Neural cell (in vitro differentiated cells): ENCODE measurements around the gene ARHGEF10L. TPM values are rescaled to one million over a fixed set of nuclear protein-coding genes. Genes with fewer than 3 reads are reported as not detected.

ENCODE experiments used
- H2AFZ ChIP-seq: fragments of 200-600, 300-800 bp; sonication (generic), shearing (Covaris generic); 2 replicates; pipeline ENCODE4 v1.6.0; 2014; ENCODE audit warnings: low read depth, mild to moderate bottlenecking, antibody characterized with exemption, low read length, moderate library complexity
- H3F3A ChIP-seq: fragments of 200-600 bp; shearing (Covaris generic); 2 replicates; pipeline ENCODE4 v1.6.1; 2016; ENCODE audit warnings: mild to moderate bottlenecking, moderate library complexity, mixed read lengths, antibody characterized with exemption, low read length; ENCODE audit not compliant: insufficient read depth, poor library complexity, severe bottlenecking
- H3K27ac ChIP-seq: fragments of 200-600, 300-800 bp; sonication (generic), shearing (Covaris generic); 2 replicates; pipeline ENCODE4 v1.5.1; 2014; ENCODE audit warnings: mild to moderate bottlenecking, low read length, moderate library complexity
- H3K27me3 ChIP-seq: fragments of 300-800, 200-600 bp; sonication (generic), shearing (Covaris generic); 2 replicates; pipeline ENCODE4 v1.6.0; 2014; ENCODE audit warnings: mild to moderate bottlenecking, low read depth, low read length, moderate library complexity; ENCODE audit not compliant: insufficient read depth
- H3K36me3 ChIP-seq: fragments of 300-800, 200-600 bp; sonication (generic), shearing (Covaris generic); 2 replicates; pipeline ENCODE4 v1.5.1; 2014; ENCODE audit warnings: mild to moderate bottlenecking, antibody characterized with exemption, low read length, moderate library complexity; ENCODE audit not compliant: insufficient read depth
- H3K4me2 ChIP-seq: fragments of 300-800, 200-600 bp; sonication (generic), shearing (Covaris generic); 2 replicates; pipeline ENCODE4 v1.6.0; 2014; ENCODE audit warnings: mild to moderate bottlenecking, low read length
- H3K4me3 ChIP-seq: fragments of 300-800, 200-600 bp; sonication (generic), shearing (Covaris generic); 2 replicates; pipeline ENCODE4 v1.5.1; 2014; ENCODE audit warnings: mild to moderate bottlenecking, low read length, moderate library complexity
- H3K79me2 ChIP-seq: fragments of 200-600 bp; shearing (Covaris generic); replicated peaks from 2 replicates; pipeline ENCODE4 v1.6.0; 2014; ENCODE audit warnings: mild to moderate bottlenecking, low read length, moderate library complexity; ENCODE audit not compliant: insufficient read depth
- H3K9ac ChIP-seq: fragments of 300-800, 200-600 bp; sonication (generic), shearing (Covaris generic); 2 replicates; pipeline ENCODE4 v1.6.1; 2016; ENCODE audit warnings: mild to moderate bottlenecking, low read length, mixed read lengths
- H3K9me2 ChIP-seq: fragments of 200-600 bp; shearing (Covaris generic); 2 replicates; pipeline ENCODE4 v1.6.1; 2016; ENCODE audit warnings: mild to moderate bottlenecking, low read length, mixed read lengths; ENCODE audit not compliant: insufficient read depth
- H3K9me3 ChIP-seq: fragments of 200-600, 300-800 bp; sonication (generic), shearing (Covaris generic); 2 replicates; pipeline ENCODE4 v1.6.1; 2016; ENCODE audit warnings: mild to moderate bottlenecking, mixed run types, low read length, moderate library complexity, mixed read lengths
- H4K20me1 ChIP-seq: fragments of 200-600 bp; shearing (Covaris generic); 2 replicates; pipeline ENCODE4 v1.6.1; 2016; ENCODE audit warnings: mild to moderate bottlenecking, mixed run types; ENCODE audit not compliant: insufficient read depth
- EP300 ChIP-seq: fragments of 450-650 bp; conservative IDR thresholded peaks from 2 replicates; pipeline ENCODE4 v1.6.1; 2014; ENCODE audit warnings: antibody characterized with exemption, mild to moderate bottlenecking, moderate library complexity; ENCODE audit not compliant: poor library complexity, severe bottlenecking
- EZH2 ChIP-seq: fragments of 200-600, 300-800 bp; shearing (Covaris generic), sonication (generic); IDR thresholded peaks from 2 replicates; pipeline ENCODE4 v1.6.1; 2014; ENCODE audit warnings: antibody characterized with exemption, low read length, borderline replicate concordance, mild to moderate bottlenecking; ENCODE audit not compliant: insufficient read depth, poor library complexity, severe bottlenecking
- MXI1 ChIP-seq: fragments of 450-650 bp; conservative IDR thresholded peaks from 2 replicates; pipeline ENCODE4 v1.6.1; 2014; ENCODE audit warnings: antibody characterized with exemption, mild to moderate bottlenecking; ENCODE audit not compliant: poor library complexity, severe bottlenecking
- POLR2AphosphoS5 ChIP-seq: IDR thresholded peaks from 2 replicates; pipeline ENCODE4 v1.6.1; 2012
- RAD21 ChIP-seq: fragments of 450-650 bp; conservative IDR thresholded peaks from 2 replicates; pipeline ENCODE4 v1.6.1; 2014; ENCODE audit warnings: antibody characterized with exemption, mild to moderate bottlenecking, moderate library complexity
- SMC3 ChIP-seq: fragments of 450-650 bp; conservative IDR thresholded peaks from 2 replicates; pipeline ENCODE4 v1.6.1; 2014; ENCODE audit warnings: antibody characterized with exemption, mild to moderate bottlenecking, moderate library complexity; ENCODE audit not compliant: poor library complexity
- TAF1 ChIP-seq: IDR thresholded peaks from 2 replicates; pipeline ENCODE4 v1.6.1; 2012; ENCODE audit warnings: low read depth
- polyA plus RNA-seq: library from polyadenylated mRNA; depleted of rRNA; stranded (reverse); fragments of >200 nt; gene quantifications from 2 replicates; pipeline ENCODE4 v1.2.3, GENCODE V29; 2014
- TF ChIP-seq, protein P1 (sequence below): IDR thresholded peaks from 2 replicates; pipeline ENCODE4 v1.6.1; 2012; ENCODE audit warnings: borderline replicate concordance
- TF ChIP-seq, protein P2 (sequence below): fragments of 450-650 bp; IDR thresholded peaks from 2 replicates; pipeline ENCODE4 v1.5.1; 2014; ENCODE audit warnings: antibody characterized with exemption, mild to moderate bottlenecking, moderate library complexity; ENCODE audit not compliant: poor library complexity, severe bottlenecking

ARHGEF10L gene
- polyA plus RNA-seq, 1 donor from 2014 or later, result 123 TPM

DNA sequence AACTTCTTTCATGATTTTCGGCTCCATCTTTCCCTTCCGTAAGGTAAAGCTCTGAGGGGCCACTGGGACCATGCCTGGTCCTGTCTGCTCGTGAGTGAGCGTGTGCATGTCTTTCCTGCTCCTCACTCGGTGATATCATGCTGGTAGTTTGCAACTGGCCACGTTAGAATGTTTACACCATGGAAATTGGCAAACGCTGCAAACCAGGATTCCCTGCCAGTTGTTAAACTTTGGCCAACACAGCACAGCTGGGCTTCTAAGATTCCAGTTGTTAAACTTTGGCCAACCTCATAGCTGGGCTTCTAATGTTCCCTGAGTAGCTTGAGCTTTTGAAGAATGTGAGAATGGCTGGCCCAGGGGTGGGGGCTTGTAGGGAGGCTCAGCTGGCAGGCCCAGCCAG, 147.6 kb downstream of the ARHGEF10L start:
- Histone ChIP-seq H3K9me2 (no peaks in the 10 kb centered on the region), H4K20me1 (no peaks in the 10 kb centered on the region), H3K27ac (no peak overlapping the region), H3K36me3 (no peaks in the 10 kb centered on the region), H3K27me3 (no peaks in the 10 kb centered on the region), H3K4me2 (no peak overlapping the region), H2AFZ (no peak overlapping the region), H3F3A (no peaks in the 10 kb centered on the region), H3K79me2 (no peaks in the 10 kb centered on the region), H3K9me3 (no peaks in the 10 kb centered on the region), H3K9ac (no peak overlapping the region), H3K4me3 (no peak overlapping the region)
- no peak for TF ChIP-seq SMC3
- no peak for TF ChIP-seq EP300
- TF ChIP-seq, protein P1, sequence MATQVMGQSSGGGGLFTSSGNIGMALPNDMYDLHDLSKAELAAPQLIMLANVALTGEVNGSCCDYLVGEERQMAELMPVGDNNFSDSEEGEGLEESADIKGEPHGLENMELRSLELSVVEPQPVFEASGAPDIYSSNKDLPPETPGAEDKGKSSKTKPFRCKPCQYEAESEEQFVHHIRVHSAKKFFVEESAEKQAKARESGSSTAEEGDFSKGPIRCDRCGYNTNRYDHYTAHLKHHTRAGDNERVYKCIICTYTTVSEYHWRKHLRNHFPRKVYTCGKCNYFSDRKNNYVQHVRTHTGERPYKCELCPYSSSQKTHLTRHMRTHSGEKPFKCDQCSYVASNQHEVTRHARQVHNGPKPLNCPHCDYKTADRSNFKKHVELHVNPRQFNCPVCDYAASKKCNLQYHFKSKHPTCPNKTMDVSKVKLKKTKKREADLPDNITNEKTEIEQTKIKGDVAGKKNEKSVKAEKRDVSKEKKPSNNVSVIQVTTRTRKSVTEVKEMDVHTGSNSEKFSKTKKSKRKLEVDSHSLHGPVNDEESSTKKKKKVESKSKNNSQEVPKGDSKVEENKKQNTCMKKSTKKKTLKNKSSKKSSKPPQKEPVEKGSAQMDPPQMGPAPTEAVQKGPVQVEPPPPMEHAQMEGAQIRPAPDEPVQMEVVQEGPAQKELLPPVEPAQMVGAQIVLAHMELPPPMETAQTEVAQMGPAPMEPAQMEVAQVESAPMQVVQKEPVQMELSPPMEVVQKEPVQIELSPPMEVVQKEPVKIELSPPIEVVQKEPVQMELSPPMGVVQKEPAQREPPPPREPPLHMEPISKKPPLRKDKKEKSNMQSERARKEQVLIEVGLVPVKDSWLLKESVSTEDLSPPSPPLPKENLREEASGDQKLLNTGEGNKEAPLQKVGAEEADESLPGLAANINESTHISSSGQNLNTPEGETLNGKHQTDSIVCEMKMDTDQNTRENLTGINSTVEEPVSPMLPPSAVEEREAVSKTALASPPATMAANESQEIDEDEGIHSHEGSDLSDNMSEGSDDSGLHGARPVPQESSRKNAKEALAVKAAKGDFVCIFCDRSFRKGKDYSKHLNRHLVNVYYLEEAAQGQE, result no peak
- no peak for TF ChIP-seq TAF1
- no peak for TF ChIP-seq EZH2
- TF ChIP-seq, protein P2, sequence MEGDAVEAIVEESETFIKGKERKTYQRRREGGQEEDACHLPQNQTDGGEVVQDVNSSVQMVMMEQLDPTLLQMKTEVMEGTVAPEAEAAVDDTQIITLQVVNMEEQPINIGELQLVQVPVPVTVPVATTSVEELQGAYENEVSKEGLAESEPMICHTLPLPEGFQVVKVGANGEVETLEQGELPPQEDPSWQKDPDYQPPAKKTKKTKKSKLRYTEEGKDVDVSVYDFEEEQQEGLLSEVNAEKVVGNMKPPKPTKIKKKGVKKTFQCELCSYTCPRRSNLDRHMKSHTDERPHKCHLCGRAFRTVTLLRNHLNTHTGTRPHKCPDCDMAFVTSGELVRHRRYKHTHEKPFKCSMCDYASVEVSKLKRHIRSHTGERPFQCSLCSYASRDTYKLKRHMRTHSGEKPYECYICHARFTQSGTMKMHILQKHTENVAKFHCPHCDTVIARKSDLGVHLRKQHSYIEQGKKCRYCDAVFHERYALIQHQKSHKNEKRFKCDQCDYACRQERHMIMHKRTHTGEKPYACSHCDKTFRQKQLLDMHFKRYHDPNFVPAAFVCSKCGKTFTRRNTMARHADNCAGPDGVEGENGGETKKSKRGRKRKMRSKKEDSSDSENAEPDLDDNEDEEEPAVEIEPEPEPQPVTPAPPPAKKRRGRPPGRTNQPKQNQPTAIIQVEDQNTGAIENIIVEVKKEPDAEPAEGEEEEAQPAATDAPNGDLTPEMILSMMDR, result no peak
- no peak for TF ChIP-seq MXI1
- TF ChIP-seq RAD21, result no peak
- no peak for TF ChIP-seq POLR2AphosphoS5

DNA sequence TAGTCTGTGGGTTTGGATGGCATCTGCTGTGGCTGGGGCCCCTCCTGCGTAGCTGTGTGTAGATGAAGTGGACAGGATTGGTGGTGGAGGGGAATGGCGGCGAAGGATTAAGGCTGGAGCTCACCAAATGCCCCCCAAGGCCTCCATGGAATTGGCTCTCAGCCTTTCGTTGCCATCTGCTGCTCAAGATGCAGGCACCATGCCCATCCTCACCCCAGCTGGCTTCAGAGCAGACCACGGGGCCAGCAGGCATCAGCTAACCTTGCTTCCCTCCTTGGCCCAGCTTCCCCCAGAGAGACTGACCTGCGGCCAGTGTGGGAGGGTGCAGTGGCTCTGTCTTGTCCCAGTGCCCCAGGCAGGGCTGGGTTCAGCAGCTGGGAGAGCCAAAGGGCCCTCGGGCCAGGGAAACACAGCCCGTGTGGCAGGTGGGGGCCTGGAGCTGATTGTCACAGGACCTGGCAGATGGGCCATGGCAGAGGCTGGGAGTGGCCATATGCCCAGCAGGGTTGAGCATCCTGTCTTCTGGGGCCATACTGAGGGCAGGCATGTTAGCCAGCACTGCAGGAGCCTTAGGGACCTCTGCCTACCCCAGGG, 148.8 kb downstream of the ARHGEF10L start:
- no peak overlapping the region for H2AFZ ChIP-seq
- no peaks in the 10 kb centered on the region for H3K9me2 ChIP-seq
- H3K9me3 ChIP-seq, result no peaks in the 10 kb centered on the region
- H3K9ac ChIP-seq, result no peak overlapping the region
- H3K79me2 ChIP-seq, result no peaks in the 10 kb centered on the region
- H4K20me1 ChIP-seq, result no peaks in the 10 kb centered on the region
- H3K27ac ChIP-seq, result no peak overlapping the region
- H3K27me3 ChIP-seq, result no peaks in the 10 kb centered on the region
- no peak overlapping the region for H3K4me3 ChIP-seq
- H3K4me2 ChIP-seq, result no peak overlapping the region
- no peaks in the 10 kb centered on the region for H3F3A ChIP-seq
- H3K36me3 ChIP-seq, result no peaks in the 10 kb centered on the region
- TF ChIP-seq, protein P2, result no peak
- no peak for TF ChIP-seq RAD21
- TF ChIP-seq POLR2AphosphoS5, result no peak
- TF ChIP-seq TAF1, result no peak
- TF ChIP-seq, protein P1, result no peak
- no peak for TF ChIP-seq SMC3
- no peak for TF ChIP-seq EP300
- no peak for TF ChIP-seq MXI1
- TF ChIP-seq EZH2, result no peak
